Heart left ventricle (tissue), 16 donors: ENCODE data around the gene TULP4. TPM values are rescaled to one million over a fixed set of nuclear protein-coding genes. Genes with fewer than 3 reads are reported as not detected.

Experiments used
- ATAC-seq, 4 donors: fragments of 200-7000 bp; cut with Tn5 transposase; one replicate each; pipeline ENCODE4 v1.9.1; 2020 to 2022; ENCODE audit warnings: moderate library complexity in 4 of 4, mild to moderate bottlenecking in 3 of 4, moderate number of reproducible peaks in 1 of 4
- DNase-seq, 5 donors: peaks; one replicate each; pipeline ENCODE4 v3.0.0-alpha.2; 2020
- H3K27ac ChIP-seq, 12 donors: fragments of 200-600 bp; sonication (generic) in 4 of 12; one replicate each; pipeline versions ENCODE4 v1.5.0 to v1.8.0; 2016 to 2022; ENCODE audit warnings: mild to moderate bottlenecking in 2 of 12
- H3K27me3 ChIP-seq, 9 donors: fragments of 200-600 bp; sonication (generic) in 2 of 9; one replicate each; pipeline versions ENCODE4 v1.5.1 to v1.8.0; 2016 to 2022; ENCODE audit warnings: mild to moderate bottlenecking in 3 of 9
- H3K36me3 ChIP-seq, 9 donors: fragments of 200-600 bp; sonication (generic) in 2 of 9; one replicate each; pipeline versions ENCODE4 v1.5.0 to v1.8.0; 2018 to 2022; ENCODE audit warnings: mild to moderate bottlenecking in 2 of 9
- H3K4me1 ChIP-seq, 12 donors: fragments of 200-600 bp; sonication (generic) in 4 of 12; one replicate each; pipeline versions ENCODE4 v1.5.0 to v1.8.0; 2016 to 2022; ENCODE audit warnings: mild to moderate bottlenecking in 3 of 12
- H3K4me3 ChIP-seq, 12 donors: fragments of 200-600 bp; sonication (generic) in 4 of 12; one replicate each; pipeline versions ENCODE4 v1.5.0 to v1.8.0; 2017 to 2022; ENCODE audit warnings: mild to moderate bottlenecking in 9 of 12, moderate library complexity in 4 of 12
- H3K9me3 ChIP-seq, 12 donors: fragments of 200-600 bp; sonication (generic) in 4 of 12; one replicate each; pipeline versions ENCODE4 v1.5.0 to v1.8.0; 2016 to 2022; ENCODE audit warnings: mild to moderate bottlenecking in 1 of 12
- POLR2A ChIP-seq, 2 donors: fragments of 450-650 bp; IDR thresholded peaks; one replicate each; pipeline ENCODE4 v1.6.1; 2017; ENCODE audit warnings: antibody characterized with exemption in 2 of 2, mild to moderate bottlenecking in 2 of 2, moderate library complexity in 2 of 2
- WGBS, 4 donors: extraction: QIAGEN DNeasy Blood & Tissue Kit in 2 of 4; methylation state at CpG; one replicate each; pipeline versions ENCODE4 v1.1.5 to v1.1.7; 2013 to 2018; 5-methylcytosine and 5-hydroxymethylcytosine counted together
- intact Hi-C, 10 donors: fragments of 100-400 bp; cut with DNase I; formaldehyde crosslinking; loops; one replicate each; pipeline versions ENCODE4 v1.11.1 to v1.14.2; 2022
- polyA plus RNA-seq, 2 donors: library from polyadenylated mRNA; stranded (reverse); fragments of 200-250 nt; gene quantifications; one replicate each; pipeline ENCODE4 v1.2.3, GENCODE V29; 2013
- total RNA-seq, 9 donors: library from RNA; depleted of rRNA in 2 of 9; stranded (reverse); fragments of >200 nt in 2 of 9; fragmentation: NEBNext Ultra II Directional in 3 of 9; extraction: Animal tissue kit (Norgen Biotek cat#: 25700) in 3 of 9; gene quantifications; one replicate each; pipeline versions ENCODE4 v1.1.0 to v1.2.4, GENCODE V29; 2016 to 2023
- TF ChIP-seq, protein P1 (sequence below), 12 donors: fragments of 200-600 bp; sonication (generic) in 4 of 12; IDR thresholded peaks; one replicate each; pipeline versions ENCODE4 v1.5.0 to v1.8.0; 2018 to 2022; ENCODE audit warnings: antibody characterized with exemption in 12 of 12, mild to moderate bottlenecking in 5 of 12
- donor health status: ischemic (EF 13 %, LVEDD 7.1; RV severe dilation, severe dysfunction).
- donor health status: healthy with polysubstance abuse.
- donor health status: DM: no; HTN: yes; CAD: no.
- donor health status: DM: no; HTN: no; CAD: no.
- donor health status: ischemic (EF 25% LVEDD 6.9; RV normal size, moderate dysfunction).
- donor health status: ischemic (EF 25% LVEDD 5.7; RV mildly dilated, moderate dysfunction).
- donor health status: healthy.
- donor health status: DM: yes; HTN: yes; CAD: no.
- donor health status: ischemic (EF 35%, LVEDD 5.7; RV mildly dilated, moderate dysfunction).
- donor health status: nonischemic (EF 11% LVEDD 7.7; RV severe dilation, severe dysfunction).
- donor health status: DM: yes; HTN: yes; CAD: no.
- donor health status: PGD.
- donor health status: ischemic (EF 29% LVEDD 5.4; RV normal size, mild dysfunction).
- donor health status: nonischemic (EF 23%, LVEDD 6.1; RV moderate dilation, normal function).

The TULP4 gene
- total and polyA plus RNA-seq, 11 donors, result 9.6 to 134 (median 93.0) TPM

DNA sequence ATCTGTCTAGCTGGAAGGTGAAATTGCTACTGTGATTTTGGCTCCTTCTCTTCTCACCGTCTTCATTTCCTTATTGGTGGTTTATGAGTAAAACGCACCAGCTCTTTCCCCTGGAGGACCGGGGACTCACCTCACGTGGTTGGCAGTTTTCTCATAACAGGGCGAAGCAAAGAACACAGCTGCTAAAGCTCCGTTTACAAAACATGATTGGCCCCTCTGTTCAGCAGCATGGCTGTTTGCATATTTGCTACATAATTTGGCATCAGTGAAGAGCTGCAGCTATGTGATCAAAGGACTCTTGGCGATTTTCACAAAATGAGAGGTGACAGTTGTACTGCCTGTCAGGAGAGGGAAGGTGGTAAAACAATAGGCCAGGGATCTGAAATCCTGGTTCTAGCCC lies 227.1 kb downstream of the TULP4 start:
- no peak for ATAC-seq
- Histone ChIP-seq H3K4me3 (no peak overlapping the region), H3K4me1 (peaks cover 0 to 18% (median 6%) of the 10 kb centered on the region in 12 donors), H3K9me3 (no peaks in the 10 kb centered on the region), H3K27ac (no peak overlapping the region), H3K36me3 (no peaks in the 10 kb centered on the region), H3K27me3 (peaks cover 0 to 35% (median 0%) of the 10 kb centered on the region in 9 donors)
- intact Hi-C loops, result no loop called here
- DNase-seq, result no peak
- 68 to 81% (median 75%) methylated on average over 7 of the region's 7 CpGs for WGBS, 4 donors
- TF ChIP-seq POLR2A (IDR thresholded peaks at IDR 0.05), result no peak

DNA sequence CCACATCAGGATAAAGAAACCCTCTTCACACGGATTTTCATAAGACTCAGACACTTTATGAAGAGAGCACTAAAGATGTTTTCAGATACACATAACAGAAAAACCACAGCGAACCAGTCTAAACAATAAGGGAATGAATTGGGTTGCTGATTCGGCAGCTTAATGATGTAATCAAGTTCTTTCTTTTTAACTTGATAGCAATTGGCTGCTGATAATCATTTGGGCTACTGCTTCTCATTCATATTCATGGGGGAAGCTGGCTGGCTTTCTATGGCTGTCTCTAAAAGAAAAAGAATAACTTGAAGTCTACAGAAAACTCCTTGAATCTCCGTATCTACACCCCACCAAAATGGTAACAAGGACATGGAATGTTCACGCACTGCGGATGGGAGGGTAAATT lies 227.6 kb downstream of the TULP4 start:
- Histone ChIP-seq H3K27ac (no peak overlapping the region), H3K27me3 (peaks cover 0 to 35% (median 0%) of the 10 kb centered on the region in 9 donors), H3K4me3 (no peak overlapping the region), H3K9me3 (no peaks in the 10 kb centered on the region), H3K36me3 (no peaks in the 10 kb centered on the region), H3K4me1 (peaks cover 0 to 18% (median 6%) of the 10 kb centered on the region in 12 donors)
- 88 to 89% (median 89%) methylated on average over 6 of the region's 6 CpGs for WGBS, 4 donors
- TF ChIP-seq, protein P1, sequence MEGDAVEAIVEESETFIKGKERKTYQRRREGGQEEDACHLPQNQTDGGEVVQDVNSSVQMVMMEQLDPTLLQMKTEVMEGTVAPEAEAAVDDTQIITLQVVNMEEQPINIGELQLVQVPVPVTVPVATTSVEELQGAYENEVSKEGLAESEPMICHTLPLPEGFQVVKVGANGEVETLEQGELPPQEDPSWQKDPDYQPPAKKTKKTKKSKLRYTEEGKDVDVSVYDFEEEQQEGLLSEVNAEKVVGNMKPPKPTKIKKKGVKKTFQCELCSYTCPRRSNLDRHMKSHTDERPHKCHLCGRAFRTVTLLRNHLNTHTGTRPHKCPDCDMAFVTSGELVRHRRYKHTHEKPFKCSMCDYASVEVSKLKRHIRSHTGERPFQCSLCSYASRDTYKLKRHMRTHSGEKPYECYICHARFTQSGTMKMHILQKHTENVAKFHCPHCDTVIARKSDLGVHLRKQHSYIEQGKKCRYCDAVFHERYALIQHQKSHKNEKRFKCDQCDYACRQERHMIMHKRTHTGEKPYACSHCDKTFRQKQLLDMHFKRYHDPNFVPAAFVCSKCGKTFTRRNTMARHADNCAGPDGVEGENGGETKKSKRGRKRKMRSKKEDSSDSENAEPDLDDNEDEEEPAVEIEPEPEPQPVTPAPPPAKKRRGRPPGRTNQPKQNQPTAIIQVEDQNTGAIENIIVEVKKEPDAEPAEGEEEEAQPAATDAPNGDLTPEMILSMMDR (IDR thresholded peaks at IDR 0.05), result no peak
- TF ChIP-seq POLR2A (IDR thresholded peaks at IDR 0.05), result no peak
- DNase-seq (no peak), ATAC-seq (no peak)
- intact Hi-C loops, result no loop called here

DNA sequence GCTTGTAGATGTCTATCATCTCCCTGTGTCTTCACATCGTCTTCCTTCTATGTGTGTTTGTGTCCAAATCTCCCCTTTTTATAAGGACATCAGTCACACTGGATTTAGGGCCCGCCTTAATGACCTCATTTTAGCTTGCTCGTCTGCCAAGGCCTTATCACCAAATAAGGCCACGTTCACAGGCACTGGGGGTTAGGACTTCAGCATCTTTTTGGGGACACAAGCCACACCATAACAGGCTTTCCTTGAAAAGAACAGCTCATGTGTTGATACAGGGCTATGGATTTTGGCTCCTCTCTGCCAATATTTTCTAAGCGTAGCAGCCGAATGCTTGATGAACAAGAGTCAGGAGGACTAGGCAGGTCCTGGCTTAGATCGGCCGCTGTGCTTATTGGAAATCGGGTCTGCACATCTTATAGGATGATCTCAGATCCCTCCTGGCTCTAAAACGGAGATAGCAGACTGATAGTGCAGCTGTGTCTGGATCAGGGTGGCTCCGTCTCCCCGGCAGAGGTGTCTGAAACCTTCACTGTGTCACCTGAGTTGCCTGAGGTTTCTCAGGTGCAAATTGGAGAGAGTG lies 231.4 kb downstream of the TULP4 start:
- Histone ChIP-seq H3K27me3 (peaks cover 0 to 5% (median 0%) of the 10 kb centered on the region in 9 donors), H3K36me3 (no peaks in the 10 kb centered on the region), H3K27ac (no peak overlapping the region), H3K4me3 (no peak overlapping the region), H3K9me3 (no peaks in the 10 kb centered on the region), H3K4me1 (no peaks in the 10 kb centered on the region)
- intact Hi-C loops, result no loop called here
- WGBS, 4 donors, result 79 to 84% (median 82%) methylated on average over 11 to 12 of the region's 12 CpGs
- no peak for ATAC-seq
- DNase-seq, result peak in 1 of 5 donors; percentile 15
- TF ChIP-seq, protein P1 (IDR thresholded peaks at IDR 0.05), result no peak
- TF ChIP-seq POLR2A (IDR thresholded peaks at IDR 0.05), result no peak

DNA sequence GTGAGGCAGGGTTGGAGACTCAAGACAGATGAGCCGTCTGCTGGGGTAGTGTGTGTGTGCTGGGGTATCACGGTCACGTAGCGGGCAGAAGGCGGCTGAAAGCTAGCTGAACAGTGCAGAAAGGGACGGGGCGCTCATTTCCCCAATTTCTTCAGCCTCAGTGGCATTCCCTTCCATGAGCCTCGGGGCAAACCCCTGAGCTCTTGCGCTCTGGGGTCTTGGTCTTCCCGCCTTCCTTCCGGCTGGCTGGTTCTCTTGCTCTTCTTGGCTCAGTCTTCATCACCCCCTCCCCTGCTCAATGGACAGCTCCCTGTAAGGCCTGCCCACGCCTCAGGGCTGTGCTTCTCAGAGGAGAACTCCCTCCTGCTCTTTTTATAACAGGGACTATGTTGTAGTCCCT lies 232.2 kb downstream of the TULP4 start:
- ATAC-seq (no peak), DNase-seq (peak in 1 of 5 donors; percentile 29)
- Histone ChIP-seq H3K27ac (no peak overlapping the region), H3K9me3 (no peaks in the 10 kb centered on the region), H3K36me3 (no peaks in the 10 kb centered on the region), H3K4me3 (no peak overlapping the region), H3K27me3 (peaks cover 0 to 3% (median 0%) of the 10 kb centered on the region in 9 donors), H3K4me1 (no peaks in the 10 kb centered on the region)
- WGBS, 4 donors, result 86 to 89% (median 87%) methylated on average over 12 of the region's 12 CpGs
- no peak for TF ChIP-seq POLR2A (IDR thresholded peaks at IDR 0.05)
- TF ChIP-seq, protein P1 (IDR thresholded peaks at IDR 0.05), result no peak
- intact Hi-C loops, result no loop called here
